Testis (tissue), 3 donors: ENCODE results near the gene CCDC71L. TPM values are rescaled to one million over a fixed set of nuclear protein-coding genes. Genes with fewer than 3 reads are reported as not detected.
A peak's percentile ranks its signal among the peaks of the same experiment; 100 is the strongest.

Experiments
- DNase-seq: peaks from one replicate; pipeline ENCODE4 v3.0.0-alpha.2; 2019
- H3K27ac ChIP-seq, 2 donors: fragments of 200-600 bp; sonication (generic); one replicate each; pipeline ENCODE4 v1.5.1; 2019
- H3K27me3 ChIP-seq: fragments of 200-600 bp; sonication (generic); one replicate; pipeline ENCODE4 v1.5.1; 2019
- H3K36me3 ChIP-seq: fragments of 200-600 bp; sonication (generic); one replicate; pipeline ENCODE4 v1.5.1; 2017; ENCODE audit warnings: low read depth; ENCODE audit errors: missing control alignments
- H3K4me1 ChIP-seq: fragments of 200-600 bp; sonication (generic); one replicate; pipeline ENCODE4 v1.5.1; 2019
- H3K4me3 ChIP-seq, 2 donors: fragments of 200-600 bp; sonication (generic); one replicate each; pipeline ENCODE4 v1.5.1; 2017 to 2019
- H3K9me3 ChIP-seq: fragments of 200-600 bp; sonication (generic); one replicate; pipeline ENCODE4 v1.5.1; 2017
- POLR2A ChIP-seq: fragments of 450-650 bp; IDR thresholded peaks from one replicate; pipeline ENCODE4 v1.6.1; 2017; ENCODE audit warnings: antibody characterized with exemption, mild to moderate bottlenecking, moderate library complexity
- WGBS, 2 donors: methylation state at CpG; one replicate each; pipeline ENCODE4 v1.1.5; 2018; 5-methylcytosine and 5-hydroxymethylcytosine counted together
- intact Hi-C: fragments of 100-400 bp; cut with DNase I; formaldehyde crosslinking; loops from one replicate; pipeline ENCODE4 v1.15.1; 2023; ENCODE audit warnings: low total_unique reads
- polyA plus RNA-seq: library from polyadenylated mRNA; stranded (reverse); fragments of 350-450 nt; fragmentation: Illumina TruSeq; extraction: RNeasy Lipid Tissue Mini Kit (QIAGEN cat#74804); gene quantifications from one replicate; pipeline ENCODE4 v1.2.3, GENCODE V29; 2014; ENCODE audit warnings: low read depth, low replicate concordance; ENCODE audit not compliant: insufficient read depth
- total RNA-seq, 2 donors: library from RNA; depleted of rRNA; stranded (reverse); fragments of >200 nt; gene quantifications; one replicate each; pipeline ENCODE4 v1.2.3, GENCODE V29; 2016
- TF ChIP-seq, protein P1 (sequence below), 3 experiments: fragments of 450-650 bp in 2 of 3; fragments of 200-600 bp in 1 of 3; sonication (generic) in 1 of 3; IDR thresholded peaks; one replicate each; pipeline ENCODE4 v1.5.1; 2016 to 2019; ENCODE audit warnings: antibody characterized with exemption in 3 of 3, mild to moderate bottlenecking in 2 of 3, moderate library complexity in 1 of 3

Gene CCDC71L
- total and polyA plus RNA-seq, 3 donors from 2014 or later = 10.0 to 38.0 (median 33.9) TPM

DNA sequence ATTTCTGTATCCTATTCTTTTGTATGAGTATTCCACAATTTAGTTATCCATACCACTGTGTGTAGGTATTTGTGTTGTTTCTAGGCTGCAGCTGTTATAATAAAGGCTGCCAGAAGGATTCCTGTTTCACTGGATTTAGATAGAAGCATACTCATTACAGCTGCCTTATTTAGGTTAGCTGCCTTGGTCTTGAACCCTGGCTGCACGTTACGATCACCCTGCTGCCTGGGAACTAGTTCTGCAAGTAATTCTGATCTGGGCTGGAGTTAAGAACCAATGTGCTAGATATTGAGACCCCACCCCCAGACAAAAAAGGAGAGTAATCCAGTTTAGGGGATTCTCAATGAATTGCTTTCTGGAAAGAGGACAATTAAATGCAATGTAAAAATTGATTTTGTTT, 43.1 kb downstream of the CCDC71L start:
- no peaks in the 10 kb centered on the region for H3K36me3 ChIP-seq
- H3K4me1 ChIP-seq = no peaks in the 10 kb centered on the region
- intact Hi-C loops = no loop called here
- no peak overlapping the region for H3K4me3 ChIP-seq
- no peak for DNase-seq
- TF ChIP-seq, protein P1, sequence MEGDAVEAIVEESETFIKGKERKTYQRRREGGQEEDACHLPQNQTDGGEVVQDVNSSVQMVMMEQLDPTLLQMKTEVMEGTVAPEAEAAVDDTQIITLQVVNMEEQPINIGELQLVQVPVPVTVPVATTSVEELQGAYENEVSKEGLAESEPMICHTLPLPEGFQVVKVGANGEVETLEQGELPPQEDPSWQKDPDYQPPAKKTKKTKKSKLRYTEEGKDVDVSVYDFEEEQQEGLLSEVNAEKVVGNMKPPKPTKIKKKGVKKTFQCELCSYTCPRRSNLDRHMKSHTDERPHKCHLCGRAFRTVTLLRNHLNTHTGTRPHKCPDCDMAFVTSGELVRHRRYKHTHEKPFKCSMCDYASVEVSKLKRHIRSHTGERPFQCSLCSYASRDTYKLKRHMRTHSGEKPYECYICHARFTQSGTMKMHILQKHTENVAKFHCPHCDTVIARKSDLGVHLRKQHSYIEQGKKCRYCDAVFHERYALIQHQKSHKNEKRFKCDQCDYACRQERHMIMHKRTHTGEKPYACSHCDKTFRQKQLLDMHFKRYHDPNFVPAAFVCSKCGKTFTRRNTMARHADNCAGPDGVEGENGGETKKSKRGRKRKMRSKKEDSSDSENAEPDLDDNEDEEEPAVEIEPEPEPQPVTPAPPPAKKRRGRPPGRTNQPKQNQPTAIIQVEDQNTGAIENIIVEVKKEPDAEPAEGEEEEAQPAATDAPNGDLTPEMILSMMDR (IDR thresholded peaks at IDR 0.05) = no peak
- TF ChIP-seq POLR2A = no peak
- no peaks in the 10 kb centered on the region for H3K9me3 ChIP-seq
- WGBS, 2 donors = 63 to 67% methylated on average over 2 of the region's 2 CpGs
- H3K27ac ChIP-seq = no peak overlapping the region
- H3K27me3 ChIP-seq = no peaks in the 10 kb centered on the region

DNA sequence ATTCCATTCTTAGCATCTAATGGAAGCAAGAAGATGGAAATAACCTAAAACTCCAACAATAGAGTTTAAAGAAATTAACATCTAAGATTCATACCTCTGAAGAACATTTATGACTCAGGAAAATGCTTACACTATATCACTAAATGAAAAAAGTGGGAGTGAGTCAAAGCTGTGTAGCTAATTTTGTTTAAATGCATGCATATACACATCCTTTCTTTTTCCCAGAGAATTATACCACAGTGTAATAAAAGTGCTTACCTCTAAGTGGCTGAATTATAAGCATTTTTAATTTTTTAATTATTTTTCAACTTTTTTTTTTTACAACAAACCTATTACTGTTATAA, 44.3 kb downstream of the CCDC71L start:
- Histone ChIP-seq H3K4me3 (no peak overlapping the region), H3K4me1 (no peaks in the 10 kb centered on the region), H3K27ac (no peak overlapping the region), H3K9me3 (no peaks in the 10 kb centered on the region), H3K36me3 (no peaks in the 10 kb centered on the region), H3K27me3 (no peaks in the 10 kb centered on the region)
- no peak for TF ChIP-seq POLR2A
- TF ChIP-seq, protein P1 (IDR thresholded peaks at IDR 0.05) = no peak
- no peak for DNase-seq
- intact Hi-C loops = no loop called here

DNA sequence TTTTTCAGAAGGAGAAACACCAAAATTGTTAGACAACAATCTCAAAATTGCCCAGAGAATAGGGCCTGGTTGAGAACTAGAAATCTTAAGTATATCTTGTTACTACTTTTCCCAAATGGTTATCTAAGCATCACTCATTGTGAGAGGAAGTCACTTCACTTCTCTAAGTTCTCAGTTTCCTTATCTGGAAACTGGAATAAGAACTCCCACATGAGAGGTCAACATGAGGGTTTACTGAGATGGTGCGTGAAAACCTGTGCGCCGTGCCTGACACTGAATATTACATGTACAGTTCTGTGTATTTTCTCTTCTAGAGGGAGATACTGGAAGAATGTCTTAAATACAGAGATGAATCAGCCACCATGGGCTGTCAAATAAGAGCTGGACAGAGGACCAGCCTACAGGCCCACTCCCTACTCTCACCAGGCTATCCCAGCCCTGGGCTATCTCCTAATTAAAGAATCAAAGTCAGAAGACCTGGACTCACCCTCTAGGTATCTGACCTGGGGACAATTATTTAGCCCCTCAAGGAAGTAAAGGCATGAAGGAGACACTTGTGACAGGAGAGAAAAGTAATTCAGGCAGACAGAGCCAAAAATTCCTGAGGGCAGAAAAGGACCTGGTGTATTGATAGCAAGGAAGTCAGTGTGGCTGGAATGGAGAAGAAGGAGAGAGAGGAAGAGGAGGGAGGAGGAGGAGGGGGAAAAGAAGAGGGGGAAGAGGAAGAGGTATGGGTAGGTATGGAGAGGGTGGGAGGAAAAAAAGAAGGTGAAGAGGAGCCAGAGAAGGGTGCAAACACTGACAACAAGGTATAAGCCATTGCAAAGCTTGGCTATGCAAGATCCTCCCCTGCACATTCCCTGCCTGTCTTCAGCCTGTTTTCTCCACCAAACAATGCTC, 44.9 kb downstream of the CCDC71L start:
- no peak overlapping the region for H3K27ac ChIP-seq
- DNase-seq = no peak

DNA sequence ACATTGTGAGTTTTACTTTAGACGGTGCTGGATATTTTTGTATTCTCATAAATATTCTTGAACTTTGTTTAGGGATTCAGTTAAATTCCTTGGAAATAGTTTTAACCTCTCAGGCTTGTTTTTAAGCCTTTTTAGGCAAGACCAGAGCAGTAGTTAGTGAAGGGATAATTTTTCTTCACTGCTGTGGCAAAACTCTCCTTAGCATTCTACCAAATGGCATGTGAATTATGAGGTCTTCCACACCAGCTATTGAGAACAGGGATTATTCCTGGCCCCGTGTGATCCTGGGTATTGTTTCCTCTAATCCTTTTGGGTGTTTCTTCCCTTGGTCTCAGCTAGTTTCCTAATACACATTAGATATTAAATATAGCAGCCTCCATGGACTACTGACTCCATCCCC, 46.2 kb downstream of the CCDC71L start:
- no peaks in the 10 kb centered on the region for H3K36me3 ChIP-seq
- intact Hi-C loops = no loop called here
- H3K27me3 ChIP-seq = no peaks in the 10 kb centered on the region
- TF ChIP-seq, protein P1 (IDR thresholded peaks at IDR 0.05) = no peak
- TF ChIP-seq POLR2A = no peak
- no peak for DNase-seq
- H3K27ac ChIP-seq = peak overlapping the region in 1 of 2 donors; percentile 32
- no peaks in the 10 kb centered on the region for H3K4me1 ChIP-seq
- 56 to 65% methylated on average over 2 of the region's 2 CpGs for WGBS, 2 donors
- no peaks in the 10 kb centered on the region for H3K9me3 ChIP-seq
- no peak overlapping the region for H3K4me3 ChIP-seq

More for the DNA sequence above, 44.9 kb downstream of the CCDC71L start:
- TF ChIP-seq, protein P1 (IDR thresholded peaks at IDR 0.05) = no peak
- no peak for TF ChIP-seq POLR2A
- WGBS, 2 donors = 93 to 100% methylated on average over 3 of the region's 3 CpGs
- intact Hi-C loops = no loop called here
- Histone ChIP-seq H3K27me3 (no peaks in the 10 kb centered on the region), H3K36me3 (no peaks in the 10 kb centered on the region), H3K4me3 (no peak overlapping the region), H3K4me1 (no peaks in the 10 kb centered on the region), H3K9me3 (no peaks in the 10 kb centered on the region)
